NCI-H1092 (cell line): ENCODE results near the gene CMSS1.
"Not testable (repeated sequence)": the region's sequence is repeated elsewhere in the genome, so short reads cannot be mapped to it uniquely, and the experiment has no call there.

Experiments
- DNase-seq: peaks from one replicate; lab custom pipeline; 2025; lab: John Stamatoyannopoulos, UW

The CMSS1 gene

DNA sequence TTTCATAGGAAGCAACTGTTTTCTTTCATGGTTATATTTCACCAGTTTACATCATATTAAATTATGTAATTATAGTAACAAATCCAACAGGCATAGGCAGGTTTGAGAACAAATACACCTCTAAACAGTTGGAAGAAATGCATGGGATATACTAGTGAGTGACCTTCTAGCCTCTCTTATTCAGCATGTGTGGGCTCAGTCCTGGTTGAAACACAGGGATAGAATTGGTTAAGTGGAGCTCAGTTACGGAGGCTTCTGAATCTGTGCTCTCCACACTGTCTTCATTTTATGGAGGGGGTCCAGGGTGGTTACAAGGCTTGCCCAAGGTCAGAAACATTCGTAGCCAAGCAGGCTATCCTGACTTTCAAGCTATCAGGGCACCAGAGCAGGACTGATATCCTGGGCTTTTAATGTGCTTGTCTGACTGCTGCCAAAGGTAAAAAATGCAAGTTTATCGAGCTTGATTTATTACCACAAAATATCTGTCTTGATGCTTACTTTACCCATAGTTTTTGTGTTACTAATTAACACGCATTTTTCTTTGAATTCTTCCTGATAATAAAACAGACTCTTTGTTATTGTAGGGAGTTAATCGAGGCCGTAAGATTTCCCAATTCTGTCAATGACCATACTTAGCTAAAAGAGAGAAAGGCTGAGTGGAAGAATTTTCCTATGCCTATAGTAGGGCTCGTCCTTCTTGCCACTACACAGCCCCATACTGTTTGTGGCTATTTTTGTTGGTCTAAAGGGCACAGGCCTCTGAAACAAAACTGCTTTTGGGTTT lies 207.1 kb downstream of the CMSS1 start:
- DNase-seq = no peak

DNA sequence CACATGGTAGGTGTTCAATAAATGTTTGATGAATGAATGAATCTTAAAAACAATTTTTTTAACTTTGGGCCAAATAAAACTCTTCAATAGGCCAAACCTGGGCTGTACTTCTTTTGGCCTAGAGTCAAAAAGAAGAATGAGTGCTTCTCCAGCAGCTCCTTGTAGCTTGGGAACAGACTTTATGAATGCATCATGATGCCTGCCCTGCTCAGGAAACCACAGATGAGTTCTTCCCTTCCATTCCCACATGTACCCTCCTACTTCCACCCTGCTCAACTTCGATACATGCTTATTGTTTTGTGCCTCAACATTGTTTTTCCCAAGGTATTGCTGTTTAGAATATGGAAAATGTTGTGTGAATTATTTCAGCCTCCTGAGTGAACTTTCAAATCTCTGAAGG lies 209.7 kb downstream of the CMSS1 start:
- no peak for DNase-seq

DNA sequence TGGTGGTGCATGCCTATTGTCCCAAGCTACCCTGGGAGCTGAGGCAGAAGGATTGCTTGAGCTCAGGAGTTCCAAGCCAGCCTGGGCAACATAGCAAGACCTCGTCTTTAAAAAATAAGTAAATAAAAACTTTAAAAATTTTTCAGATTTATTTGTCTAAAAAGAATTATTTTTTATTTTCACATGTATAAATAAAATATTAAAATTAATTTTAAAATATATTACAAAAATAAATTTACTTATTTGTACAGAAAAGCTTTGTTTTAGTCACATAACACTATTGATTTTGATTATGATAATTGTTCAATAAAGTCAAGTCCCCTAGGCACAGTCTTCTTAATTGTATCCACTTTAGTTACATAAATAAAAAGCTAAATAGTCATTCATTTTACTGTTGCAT lies 211.4 kb downstream of the CMSS1 start:
- DNase-seq = no peak

DNA sequence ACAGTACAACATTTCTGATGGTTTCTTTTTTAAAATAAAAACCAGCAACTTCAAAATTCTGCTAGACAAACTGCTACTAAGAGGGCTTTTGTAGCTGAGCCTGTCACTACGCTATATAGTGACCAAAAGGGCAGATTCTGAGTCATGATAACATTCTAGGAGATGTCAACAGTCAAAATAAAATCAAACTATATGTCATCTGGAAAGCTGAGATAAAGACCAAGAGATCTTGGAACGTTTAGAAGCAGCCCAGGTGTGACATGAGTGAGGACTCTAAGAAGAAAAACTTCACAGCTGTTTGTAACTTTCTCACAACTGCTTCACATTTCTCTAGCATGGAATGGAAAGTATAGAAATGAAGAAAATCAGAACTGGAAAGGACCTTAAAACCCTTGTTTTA lies 212.0 kb downstream of the CMSS1 start:
- DNase-seq = no peak

DNA sequence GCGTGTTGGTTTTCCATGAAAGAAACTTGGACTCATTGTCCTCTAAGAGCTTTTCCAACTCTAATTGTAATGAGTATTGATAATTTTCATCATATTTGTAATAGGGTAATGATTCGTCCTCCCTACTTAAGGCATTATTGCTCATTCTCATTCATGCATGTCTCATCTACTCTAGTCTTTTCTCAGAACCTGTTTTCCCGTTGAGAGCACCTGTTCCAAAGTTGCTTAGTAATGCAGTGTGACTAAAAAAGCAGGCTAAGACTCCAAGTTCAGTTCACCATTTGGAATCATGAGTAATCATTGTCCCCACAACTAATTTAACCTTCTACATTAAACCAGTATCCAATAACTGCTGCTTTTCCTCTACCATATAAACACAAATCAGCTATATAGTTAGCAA lies 212.7 kb downstream of the CMSS1 start:
- no peak for DNase-seq

DNA sequence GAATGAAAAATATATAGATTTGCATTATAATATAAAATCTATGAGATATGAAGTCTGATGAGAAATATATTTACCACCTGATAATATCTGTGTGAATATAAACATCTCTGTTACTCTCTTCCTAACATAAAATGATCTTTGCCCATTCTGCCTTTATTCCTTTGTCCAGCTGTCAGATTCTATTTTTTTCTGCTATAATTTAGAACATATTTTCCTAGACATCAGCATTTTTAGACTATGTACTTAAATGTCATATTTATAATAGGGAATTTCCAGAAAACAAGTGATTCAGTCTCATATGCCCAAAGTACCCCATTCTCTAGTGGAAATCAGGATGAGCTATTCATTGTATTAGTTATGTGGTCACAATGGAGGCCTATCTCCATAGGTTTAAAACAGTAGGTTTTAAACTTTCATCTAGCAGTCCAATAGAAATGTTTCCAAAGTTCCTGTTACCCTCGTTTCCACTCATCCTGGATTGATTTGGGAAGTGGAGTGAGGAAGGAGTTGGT lies 213.3 kb downstream of the CMSS1 start:
- no peak for DNase-seq

DNA sequence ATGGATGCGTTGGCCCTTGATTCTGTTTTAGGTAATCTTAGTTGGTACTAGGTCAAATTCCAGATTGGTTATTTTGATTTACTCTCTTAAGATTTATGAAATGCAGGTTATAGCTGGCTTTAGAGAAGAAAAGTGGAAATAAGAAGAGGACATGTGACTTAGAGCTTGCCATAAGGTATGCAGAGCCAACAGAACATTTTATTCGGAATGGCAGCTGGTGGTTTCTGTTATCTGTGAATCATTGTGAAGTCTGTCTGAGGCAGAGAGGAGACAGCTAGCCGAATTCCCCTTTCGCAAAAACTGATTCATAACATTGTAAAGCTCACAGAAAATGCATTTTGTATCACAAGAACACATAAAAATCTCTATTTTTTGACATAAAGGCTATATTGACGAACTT lies 214.6 kb downstream of the CMSS1 start:
- DNase-seq = no peak

DNA sequence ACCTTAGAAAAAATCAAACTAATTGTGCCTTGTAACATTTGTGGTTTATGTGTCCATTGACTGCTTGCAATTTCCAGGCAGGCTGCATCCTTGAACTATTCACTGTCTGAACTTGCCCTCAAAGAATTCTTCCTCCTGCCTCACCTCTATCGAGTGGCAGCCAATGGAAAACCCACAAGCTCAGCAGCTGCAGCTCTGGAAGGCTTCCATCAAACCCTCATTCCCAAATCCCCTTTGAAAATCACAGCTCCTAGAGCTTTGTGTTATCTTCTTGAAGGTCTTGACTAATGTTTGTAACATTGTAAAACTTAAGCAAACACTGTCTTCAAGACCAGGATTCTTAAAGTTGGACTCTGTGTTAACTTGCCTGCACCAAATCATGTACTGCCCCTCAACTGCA lies 215.5 kb downstream of the CMSS1 start:
- DNase-seq = no peak

DNA sequence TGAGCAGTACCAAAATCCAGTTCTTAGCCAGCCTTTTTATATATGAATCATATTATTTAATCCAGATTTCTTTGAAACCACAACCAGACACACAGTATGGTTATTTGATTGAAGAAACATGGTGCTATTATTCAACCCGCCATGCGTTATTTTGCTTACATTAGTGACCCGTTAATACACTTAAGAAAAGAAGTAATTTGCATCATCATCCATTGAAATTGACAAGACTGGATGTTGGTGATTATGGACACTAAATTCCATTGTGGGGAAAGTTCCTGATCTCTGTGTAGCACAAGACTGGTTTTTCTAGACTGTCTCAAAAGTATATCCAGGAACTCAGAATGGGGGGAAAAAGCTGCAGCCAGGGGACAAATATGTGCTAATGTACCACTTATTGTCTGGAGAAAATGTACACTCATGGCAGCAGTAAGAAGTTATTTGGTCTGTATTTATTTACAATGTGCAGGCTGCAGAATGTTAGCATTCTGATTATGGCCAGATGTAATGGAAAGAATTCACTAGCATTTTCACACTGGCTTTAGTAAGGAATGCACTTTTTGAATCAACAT lies 216.3 kb downstream of the CMSS1 start:
- no peak for DNase-seq

DNA sequence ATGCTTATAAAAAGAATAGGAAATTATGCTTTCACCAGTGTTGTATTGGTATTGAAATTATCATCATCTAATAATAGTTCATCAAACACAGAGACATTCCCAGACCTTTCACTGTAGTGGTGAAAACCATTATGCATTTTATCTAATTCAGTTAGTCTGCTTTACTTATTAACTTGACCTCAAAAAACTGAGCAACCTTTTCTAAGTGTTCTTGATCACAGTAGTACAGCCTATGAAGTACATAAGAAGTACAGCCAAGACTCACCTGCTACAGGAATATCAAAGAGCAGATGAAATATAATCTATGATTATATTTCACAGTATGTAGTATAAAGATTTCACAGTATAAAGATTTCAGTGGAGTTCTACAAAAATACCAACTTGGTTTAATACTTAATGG lies 221.4 kb downstream of the CMSS1 start:
- DNase-seq = no peak

DNA sequence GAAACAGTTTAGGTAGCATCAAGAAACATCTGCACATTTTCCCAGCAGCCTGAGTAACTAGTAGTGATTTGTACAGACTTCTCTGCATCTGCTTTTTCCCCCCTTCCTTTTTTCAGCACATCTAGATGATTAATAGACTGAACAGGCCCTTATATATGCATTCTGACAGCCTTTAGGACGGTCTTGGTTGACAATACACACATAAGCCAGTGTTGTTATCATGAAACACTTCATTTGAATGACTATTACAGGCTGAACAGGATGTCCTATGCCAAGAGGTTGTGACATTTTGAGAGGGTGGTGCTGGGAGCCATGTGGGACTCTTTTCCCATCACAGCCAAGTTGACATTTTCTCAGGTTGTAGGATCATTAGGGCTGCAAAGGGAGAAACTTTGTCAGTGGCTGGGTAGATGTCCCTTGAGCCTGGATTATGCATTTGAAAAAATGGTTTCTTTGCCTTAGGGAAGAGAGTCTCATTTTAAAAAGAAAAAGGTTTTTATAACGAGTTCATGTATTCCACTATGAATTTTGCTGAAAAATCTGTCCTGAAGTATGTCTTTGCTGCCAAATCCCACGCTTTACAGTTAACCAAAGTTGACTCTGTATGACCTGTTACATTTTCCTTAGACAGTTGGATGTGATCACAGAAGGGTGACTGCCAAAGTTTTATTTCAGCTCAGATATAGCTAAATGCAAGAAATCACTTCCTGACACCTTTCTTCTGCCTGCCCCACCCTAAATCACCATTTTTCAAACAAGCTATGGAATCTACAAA lies 223.0 kb downstream of the CMSS1 start:
- no peak for DNase-seq

DNA sequence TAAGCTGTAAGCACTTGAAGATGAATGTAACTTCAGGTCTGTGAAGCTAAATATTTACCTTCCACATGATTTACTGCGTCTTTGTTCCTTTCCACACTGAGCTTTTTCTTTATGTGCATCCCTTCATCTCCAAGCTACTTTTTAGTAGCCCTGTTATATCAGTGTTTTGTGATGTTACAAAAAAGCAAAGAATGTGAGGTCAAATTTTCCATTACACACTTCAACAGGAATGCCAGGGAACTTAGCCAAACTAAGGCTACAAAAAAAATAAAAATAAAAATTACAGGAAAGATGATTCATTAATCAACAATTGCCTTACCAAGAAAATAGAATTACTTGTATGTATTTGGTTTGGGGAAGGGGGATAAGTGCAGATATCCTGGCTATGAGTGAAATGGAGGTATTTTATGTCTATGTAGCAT lies 223.7 kb downstream of the CMSS1 start:
- DNase-seq = no peak

DNA sequence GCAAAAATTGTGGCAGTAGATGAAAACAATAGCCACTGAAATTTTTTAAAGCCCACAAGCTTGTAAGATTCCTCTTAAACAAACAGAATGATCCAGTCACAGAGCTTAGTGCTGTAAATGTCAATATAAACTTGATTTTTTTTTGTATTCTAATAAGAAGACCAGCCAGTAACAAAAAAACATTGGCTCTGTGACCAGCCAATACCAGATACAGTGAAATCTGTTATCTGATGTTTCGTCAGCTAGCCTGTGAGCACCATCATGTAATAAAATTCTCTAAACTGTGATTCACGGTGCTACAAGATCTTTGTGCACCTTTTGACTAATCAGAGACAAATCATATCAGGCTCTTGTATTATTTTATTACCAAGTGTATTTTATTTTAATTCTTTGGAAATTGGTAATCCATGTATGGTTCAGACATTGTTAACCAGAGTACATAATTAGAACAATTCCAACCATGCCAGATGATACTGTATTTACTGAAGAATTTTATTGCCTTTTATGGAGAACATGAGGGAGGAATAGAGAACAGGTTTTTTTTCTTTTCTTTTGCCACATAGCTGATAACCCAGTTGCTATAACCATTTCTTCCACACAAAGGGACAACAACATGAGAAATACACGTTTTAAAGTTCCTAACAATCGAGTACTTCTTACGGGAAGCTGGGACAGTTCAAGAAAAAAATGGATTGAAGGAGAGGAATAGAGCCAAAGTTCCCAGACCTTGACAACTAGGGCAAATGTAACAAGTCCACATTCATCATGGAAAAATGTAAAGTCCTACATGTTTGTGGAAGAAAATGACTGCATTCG lies 224.7 kb downstream of the CMSS1 start:
- no peak for DNase-seq

DNA sequence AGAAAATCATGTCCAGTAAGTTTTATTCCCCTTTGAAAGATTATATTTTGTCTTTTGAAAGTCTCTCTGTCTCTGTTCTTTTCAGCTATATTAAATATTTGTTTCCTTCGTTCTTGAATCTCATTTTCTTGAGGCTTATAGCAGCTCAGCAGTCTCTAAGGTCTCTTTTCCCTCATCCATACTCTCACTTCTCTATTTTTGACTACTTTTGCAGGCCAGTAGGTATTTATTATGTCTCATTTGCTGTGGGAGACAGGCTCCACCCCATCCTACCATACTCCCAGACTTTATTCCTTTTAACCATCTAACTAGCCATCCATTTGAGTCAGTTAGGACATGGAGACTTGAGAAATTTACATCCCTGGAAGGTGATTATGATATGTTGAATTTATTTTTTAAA lies 225.6 kb downstream of the CMSS1 start:
- no peak for DNase-seq

DNA sequence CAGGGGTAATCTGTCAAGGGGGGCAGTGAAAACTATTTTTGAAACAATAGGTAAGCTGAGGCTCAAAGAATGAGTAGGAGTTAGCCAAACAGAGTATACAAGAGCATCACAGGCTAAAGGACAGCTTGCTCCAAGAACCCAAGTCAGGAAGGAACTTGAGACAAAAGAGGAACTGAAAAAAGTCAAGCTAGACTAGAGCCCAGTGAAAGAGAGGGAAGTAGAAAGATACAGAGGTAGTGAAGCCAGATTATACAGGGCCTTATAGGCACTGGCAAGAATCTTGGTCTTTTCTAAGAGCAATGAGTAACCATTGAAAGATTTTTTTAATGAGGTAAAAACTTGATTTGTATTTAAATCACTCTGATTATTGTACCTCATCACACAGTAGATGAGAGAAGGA lies 226.7 kb downstream of the CMSS1 start:
- no peak for DNase-seq

DNA sequence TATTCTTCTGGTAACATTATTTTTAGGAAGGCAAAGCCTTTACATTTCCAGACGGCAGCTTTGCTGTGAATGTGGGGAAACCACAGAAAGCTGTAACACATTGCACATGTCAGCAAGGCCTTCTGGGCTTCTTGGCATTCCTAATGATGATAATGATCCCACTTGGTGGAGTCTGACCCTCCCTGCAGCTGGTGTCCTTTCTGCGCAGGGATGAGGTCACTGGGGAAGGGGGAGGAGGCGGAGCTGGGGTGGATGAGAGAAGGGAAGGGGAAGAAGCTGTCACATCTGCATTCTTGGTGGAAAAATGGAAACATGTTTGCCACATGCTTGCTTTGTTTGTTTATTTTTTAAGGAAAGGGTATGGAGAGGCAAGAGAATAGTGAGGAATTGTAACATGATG lies 228.0 kb downstream of the CMSS1 start:
- no peak for DNase-seq

DNA sequence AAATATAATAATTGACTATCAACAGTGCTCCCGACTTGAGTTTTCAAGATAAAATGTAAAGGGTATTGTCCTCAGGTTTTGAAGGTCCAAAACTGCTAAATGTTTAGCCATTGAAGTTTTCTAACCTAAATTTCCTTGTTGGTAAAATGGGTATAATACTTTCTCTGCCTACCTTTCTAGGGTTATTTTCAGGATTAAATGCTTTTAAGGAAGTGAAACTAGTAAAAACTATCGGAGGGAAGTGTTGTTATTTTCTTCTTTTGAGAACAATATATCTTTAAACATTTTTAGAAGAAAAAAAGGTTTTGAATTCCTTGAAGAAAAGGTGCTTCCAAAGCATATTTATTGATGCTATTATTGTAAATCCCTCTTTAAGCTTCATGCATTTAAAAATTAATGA lies 229.3 kb downstream of the CMSS1 start:
- no peak for DNase-seq

DNA sequence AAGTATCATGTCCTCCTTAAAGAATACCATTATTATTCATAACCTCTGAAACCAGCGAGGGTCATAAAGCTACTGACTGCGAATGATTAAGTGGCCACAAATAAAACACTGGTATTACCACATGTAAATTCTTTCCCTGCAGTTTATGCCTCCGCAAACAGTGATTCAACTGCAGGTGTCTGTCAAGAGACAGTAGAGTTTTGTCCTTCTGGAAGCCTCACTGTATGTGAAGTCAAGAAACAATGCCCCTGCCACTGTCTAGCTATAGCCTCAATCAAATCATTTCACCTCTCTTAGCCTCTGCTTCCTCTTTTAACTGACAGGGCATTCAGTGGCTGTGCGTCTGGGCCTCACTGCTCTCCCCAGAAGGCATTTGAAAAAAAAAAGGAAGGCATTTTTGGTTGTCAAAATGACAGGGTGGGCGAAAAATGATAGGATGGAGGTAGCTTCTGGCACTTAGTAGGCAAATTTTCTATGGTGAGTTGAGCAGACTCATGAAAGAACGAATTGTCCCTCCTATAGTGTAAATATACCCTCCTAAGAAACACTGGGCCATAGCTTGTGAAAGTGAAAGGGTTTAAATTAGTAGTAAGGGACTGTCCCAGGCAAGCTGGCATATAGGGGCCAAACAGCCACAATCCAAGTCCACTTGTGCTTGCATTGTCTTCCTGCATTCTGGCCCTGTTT lies 229.9 kb downstream of the CMSS1 start:
- DNase-seq = no peak

DNA sequence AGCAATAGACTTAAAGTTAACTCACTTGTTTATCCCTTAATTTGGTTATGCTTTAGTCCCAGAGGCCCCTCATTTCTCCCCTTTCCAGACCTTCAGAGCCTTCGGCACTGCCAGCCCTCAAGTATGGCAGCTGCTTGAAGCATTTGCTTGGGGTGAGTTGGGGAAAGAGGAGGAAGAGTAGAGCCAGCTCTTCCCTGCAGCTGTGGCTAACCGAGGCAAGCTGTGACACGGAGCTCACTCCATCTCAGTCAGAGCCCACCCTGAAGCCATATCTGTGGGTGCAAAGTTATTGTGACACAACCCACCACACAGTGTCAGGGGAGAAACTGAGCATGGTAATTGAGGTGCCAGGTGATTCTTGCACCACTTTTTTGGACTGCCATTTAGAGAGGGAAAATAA lies 230.6 kb downstream of the CMSS1 start:
- no peak for DNase-seq

DNA sequence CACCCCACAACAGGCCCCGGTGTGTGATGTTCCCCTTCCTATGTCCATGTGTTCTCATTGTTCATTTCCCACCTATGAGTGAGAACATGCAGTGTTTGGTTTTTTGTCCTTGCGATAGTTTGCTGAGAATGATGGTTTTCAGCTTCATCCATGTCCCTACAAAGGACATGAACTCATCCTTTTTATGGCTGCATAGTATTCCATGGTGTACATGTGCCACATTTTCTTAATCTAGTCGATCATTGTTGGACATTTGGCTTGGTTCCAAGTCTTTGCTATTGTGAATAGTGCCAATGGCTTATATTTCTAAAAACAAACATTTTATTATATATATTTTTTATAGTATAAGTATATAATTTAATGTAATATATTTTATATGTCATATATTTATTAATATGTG lies 233.9 kb downstream of the CMSS1 start:
- DNase-seq = not testable (repeated sequence)

DNA sequence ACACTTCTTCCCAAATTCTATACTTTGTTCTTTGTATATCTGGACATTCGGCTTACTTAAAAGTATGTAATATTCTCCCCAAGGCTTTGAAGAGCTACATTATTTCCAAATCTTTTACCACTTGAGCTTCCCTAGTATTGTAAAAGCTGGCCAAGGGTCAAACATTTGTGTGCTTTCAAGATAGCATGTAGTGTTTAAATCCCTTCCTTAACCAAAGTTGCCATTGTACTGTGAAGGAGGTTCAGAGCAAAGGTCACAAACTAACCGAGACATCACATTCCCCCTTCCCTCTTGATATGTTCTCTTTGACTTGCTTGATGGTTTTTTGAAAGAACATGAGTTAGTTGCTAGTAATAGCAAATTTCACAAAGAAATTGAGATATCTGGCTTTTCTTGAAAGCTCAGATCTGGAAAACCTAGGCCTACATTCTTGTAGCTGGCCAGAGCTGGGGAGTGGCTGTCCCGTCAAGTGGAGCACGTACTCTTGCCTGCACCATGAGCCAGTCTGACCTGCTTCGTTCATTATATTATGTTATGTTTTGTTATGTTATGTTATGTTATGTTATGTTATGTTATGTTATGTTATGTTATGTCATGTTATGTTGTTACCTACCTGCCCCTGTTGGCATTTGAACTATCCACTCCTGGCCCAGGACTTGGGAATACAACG lies 236.4 kb downstream of the CMSS1 start:
- DNase-seq = no peak
